Loucy (cell line): ENCODE results near the gene PLEKHA5.

Experiments
- EZH2phosphoT487 ChIP-seq: fragments of 200-600 bp; IDR thresholded peaks from 2 replicates; pipeline ENCODE4 v1.6.1; 2018; ENCODE audit warnings: antibody characterized with exemption, mild to moderate bottlenecking, moderate library complexity, borderline replicate concordance
- TF ChIP-seq, protein P1 (sequence below): fragments of 200-600 bp; sonication (generic); conservative IDR thresholded peaks from 2 replicates; pipeline ENCODE4 v1.5.1; 2014; ENCODE audit warnings: mild to moderate bottlenecking, antibody characterized with exemption, low read length

DNA sequence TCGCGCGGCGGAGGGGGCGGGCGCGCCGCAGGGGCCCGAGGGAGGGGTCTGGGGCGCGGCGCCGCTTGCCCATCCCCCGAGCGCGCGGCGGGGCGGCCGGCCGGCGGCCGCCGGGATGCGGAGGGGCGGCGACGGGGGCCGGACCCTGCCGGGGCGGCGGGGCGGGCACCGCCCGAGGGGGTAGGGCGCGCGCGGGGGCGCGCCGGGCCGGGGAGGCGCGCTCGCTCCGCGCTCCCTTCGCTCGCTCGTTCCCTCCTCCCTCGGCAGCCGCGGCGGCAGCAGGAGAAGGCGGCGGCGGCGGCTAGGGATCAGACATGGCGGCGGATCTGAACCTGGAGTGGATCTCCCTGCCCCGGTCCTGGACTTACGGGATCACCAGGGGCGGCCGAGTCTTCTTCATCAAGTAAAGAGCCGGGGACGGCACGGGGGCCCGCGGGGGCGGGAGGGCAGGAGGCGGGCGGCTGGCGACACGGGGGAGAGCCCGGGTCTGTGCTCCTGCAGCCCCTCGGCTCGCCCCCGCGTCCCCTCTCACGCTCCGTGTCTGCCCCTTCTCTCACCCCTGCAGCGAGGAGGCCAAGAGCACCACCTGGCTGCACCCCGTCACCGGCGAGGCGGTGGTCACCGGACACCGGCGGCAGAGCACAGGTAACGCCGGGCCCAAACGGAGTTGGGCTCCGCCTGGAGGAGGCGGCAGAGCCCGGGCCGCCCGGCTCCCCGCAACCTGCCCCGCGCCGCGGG lies at the start of gene PLEKHA5:
- TF ChIP-seq, protein P1, sequence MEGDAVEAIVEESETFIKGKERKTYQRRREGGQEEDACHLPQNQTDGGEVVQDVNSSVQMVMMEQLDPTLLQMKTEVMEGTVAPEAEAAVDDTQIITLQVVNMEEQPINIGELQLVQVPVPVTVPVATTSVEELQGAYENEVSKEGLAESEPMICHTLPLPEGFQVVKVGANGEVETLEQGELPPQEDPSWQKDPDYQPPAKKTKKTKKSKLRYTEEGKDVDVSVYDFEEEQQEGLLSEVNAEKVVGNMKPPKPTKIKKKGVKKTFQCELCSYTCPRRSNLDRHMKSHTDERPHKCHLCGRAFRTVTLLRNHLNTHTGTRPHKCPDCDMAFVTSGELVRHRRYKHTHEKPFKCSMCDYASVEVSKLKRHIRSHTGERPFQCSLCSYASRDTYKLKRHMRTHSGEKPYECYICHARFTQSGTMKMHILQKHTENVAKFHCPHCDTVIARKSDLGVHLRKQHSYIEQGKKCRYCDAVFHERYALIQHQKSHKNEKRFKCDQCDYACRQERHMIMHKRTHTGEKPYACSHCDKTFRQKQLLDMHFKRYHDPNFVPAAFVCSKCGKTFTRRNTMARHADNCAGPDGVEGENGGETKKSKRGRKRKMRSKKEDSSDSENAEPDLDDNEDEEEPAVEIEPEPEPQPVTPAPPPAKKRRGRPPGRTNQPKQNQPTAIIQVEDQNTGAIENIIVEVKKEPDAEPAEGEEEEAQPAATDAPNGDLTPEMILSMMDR = no peak
- TF ChIP-seq EZH2phosphoT487 = no peak
